Activated naive CD4-positive, alpha-beta T cell treated with anti-CD3 and anti-CD28 coated beads, Interleukin-2, amount 50 U/mL, for 16 hours (primary cell): ENCODE measurements around the gene NEURL1.
"Not testable (repeated sequence)": the region's sequence is repeated elsewhere in the genome, so short reads cannot be mapped to it uniquely, and the experiment has no call there.

ENCODE experiments used
- DNase-seq: peaks from one replicate; pipeline ENCODE4 v3.0.0-alpha.2; 2020

The NEURL1 gene

DNA sequence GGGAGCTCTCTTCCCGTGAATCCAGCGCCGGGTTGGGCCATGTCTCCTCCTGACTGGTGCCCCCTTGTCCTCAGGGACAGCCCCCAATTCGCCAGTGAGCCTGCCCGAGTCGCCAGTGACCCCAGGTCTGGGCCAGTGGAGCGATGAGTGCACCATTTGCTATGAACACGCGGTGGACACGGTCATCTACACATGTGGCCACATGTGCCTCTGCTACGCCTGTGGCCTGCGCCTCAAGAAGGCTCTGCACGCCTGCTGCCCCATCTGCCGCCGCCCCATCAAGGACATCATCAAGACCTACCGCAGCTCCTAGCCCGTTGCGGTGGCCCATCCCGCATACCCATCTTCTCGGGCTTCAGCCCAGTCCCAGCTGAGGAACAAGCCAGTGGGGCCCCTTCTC lies 96.6 kb downstream of the NEURL1 start:
- DNase-seq, result no peak

GRCh38 chr10:103590744-103591291 lies 97.3 kb downstream of the NEURL1 start:
- no peak for DNase-seq

GRCh38 chr10:103592186-103593021 lies 98.9 kb downstream of the NEURL1 start:
- peak; percentile 39 for DNase-seq

DNA sequence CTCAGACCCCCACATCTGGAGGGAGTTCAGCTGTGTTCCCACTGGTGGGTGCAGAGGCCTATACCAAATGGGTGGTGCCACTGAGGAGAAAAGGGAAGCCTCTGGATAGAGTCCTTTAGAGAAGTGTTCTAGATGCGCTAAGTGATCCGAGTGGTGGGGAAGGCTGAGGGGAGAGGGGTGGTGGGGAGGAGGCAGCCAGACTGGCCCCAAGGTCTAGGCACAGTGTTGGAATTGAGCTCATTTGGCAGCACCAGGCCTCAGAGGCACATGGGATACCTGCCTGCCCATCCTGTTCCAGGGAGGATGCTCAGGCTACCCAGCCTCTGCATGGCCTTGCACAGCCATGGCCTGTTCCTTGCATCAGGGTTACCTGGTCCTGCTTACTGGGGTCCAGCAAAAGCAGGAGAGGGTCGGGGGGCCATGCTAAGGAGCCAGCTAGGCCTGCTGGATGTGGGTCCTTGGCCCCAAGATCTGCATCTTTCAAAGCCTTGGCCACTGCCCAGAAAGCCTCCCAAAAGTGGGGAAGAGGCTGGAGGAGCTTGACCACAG lies 99.6 kb downstream of the NEURL1 start:
- no peak for DNase-seq

GRCh38 chr10:103595933-103596726 lies 102.6 kb downstream of the NEURL1 start:
- no peak for DNase-seq

- no peak for DNase-seq
Observed at GRCh38 chr10:103597003-103597402, 103.5 kb downstream of the NEURL1 start.

DNA sequence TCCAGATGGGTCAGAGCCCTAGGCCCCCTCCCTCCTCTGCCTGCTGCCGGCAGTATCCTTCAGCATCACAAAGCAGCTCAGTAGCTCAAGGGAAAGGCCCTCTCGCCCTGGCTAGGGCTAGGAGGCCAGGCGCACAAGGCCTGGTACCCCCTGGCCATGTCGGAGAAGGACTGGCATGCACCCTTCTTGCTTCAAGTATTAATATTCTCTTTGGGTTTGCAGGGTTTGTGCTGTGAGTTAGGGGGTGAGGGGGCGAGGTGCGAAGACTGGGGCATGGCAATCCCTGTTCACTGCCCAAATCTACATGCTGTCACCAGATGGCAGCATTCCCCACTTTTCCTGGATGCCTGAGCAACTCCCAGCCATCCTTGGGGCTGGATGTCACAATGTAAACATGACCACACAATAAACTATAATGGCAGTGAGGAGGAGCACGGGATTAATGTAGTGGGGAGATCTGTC lies 105.2 kb downstream of the NEURL1 start:
- no peak for DNase-seq

DNA sequence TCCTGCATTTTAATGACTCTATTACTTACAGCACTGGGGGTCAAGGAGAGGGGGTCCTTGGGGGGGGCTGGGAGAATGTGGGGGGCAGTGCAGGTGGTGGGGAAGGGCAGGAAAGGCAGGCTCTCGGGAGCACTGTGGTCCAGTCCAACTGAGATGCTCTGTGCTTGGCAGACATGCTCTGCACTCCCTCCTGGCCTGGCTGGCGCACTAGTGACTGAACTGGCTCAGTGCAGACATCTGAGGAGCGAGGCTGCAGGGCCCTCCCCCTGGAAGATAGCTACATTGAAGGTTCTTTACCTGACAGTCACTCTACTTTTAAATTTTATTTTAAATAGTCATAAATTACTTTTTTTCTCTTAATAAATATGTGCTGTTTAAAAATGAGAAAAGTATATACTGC lies 105.7 kb downstream of the NEURL1 start:
- DNase-seq, result no peak

DNA sequence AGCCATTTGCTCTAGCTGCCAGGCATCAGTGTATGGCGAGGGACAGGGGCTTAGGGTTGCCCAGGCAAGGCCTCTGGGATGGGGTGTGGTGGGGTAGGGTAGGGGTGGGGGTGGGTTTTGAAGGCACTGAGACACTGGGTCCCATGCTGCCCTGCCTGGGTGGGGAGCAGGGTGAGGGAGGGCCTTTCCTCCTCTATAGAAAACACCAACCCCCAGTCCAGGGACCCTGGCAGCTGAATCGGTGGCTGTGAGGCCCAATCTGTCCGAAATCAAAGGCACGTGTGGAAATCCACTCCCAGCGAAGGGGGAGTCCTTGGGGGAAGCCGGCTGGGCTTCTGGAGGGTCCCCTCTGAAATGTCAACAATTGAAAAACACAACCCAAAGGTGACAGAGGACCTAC lies 106.4 kb downstream of the NEURL1 start:
- no peak for DNase-seq

DNA sequence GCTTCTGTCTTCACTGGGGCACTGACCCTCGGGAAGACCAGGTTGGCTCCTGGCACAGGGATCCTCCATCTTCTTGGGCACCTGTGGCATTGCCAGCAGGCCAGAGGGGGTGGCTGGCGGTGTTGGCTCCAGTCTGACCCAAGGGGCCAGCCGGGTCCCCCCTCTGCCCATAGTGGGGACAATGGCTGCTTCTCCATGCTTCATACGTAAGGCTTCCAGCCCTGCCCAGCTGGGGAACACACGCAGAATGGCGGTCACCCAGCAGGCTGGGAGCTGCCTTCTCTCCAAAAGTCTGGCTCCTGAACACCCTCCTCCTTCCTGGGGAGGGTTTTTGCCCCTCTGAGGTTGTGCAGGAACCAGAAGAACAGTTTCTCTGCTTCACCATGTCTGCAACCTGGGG lies 106.8 kb downstream of the NEURL1 start:
- DNase-seq, result no peak

GRCh38 chr10:103600956-103601569 lies 107.6 kb downstream of the NEURL1 start:
- no peak for DNase-seq

DNA sequence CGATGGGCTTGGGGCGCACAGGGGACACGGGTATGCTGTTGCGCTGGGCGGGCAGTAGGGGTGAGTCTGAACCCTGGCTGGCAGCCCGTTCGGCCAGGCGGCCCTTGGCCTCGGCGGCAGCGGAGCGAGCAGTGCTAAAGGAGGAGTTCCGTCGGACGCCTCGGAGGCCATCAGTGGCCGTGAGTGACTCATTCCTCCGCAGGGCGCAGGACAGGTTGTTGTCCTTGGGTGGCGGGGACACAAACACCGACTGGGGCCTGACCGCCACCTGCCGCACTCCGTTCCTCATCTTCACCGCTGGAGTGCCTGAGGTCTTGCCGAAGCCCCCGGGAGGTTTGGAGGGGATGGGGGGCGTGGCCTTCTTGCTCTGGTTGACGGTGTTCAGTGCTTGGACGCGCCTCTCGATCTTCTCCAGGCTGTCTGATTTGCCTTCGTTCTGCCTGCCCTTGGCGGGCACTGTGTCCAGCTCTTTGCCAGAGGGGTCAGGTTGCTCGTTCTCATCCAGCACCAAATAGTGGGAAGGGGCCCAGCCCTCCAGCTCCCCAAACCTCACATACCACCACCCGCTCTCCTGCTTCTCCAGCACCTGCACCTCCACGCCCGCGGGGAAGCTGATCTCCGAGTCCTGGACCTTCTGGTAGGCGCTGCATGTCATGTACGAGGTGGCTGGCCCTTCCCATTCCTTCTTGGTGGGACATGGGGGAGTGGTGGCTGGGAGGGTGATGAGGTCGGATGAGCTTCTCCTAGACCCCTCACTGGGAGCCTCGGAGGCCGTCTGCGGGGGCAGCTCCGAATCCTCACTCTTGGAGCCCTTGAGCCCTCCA lies 108.7 kb downstream of the NEURL1 start:
- DNase-seq, result no peak

DNA sequence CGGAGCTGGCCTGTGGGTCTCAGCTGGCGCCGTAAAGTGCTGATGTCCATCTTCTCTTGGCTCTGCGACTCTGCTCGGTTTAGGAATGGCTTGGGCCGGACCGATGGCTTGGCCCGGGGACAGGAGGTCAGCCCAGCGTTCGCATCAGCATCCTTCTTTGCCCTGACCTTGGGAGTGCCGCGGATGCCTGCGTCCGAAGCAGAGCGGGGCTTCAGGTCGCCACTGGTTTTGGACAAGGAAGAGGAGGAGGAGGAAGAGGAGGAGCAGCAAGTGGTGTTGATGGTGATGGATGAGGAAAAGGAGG lies 109.3 kb downstream of the NEURL1 start:
- DNase-seq, result no peak

- DNase-seq, result no peak
Observed at GRCh38 chr10:103603382-103603781, 109.9 kb downstream of the NEURL1 start.

GRCh38 chr10:103605359-103606096 lies 112.0 kb downstream of the NEURL1 start:
- DNase-seq, result peak; percentile 32

DNA sequence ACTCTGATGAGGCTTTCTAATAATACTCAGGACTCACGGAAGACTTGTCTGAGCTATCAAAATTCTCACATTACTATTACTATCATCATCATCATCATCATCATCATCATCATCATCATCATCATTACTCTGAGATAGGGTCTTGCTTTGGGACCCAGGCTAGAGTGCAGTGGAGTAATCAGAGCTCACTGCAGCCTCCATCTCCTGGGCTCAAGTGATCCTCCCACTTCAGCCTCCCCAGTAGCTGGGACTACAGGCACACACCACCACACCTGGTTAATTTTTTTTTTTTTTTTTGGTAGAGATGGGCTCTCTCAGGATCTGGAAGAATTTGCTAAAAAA lies 112.6 kb downstream of the NEURL1 start:
- DNase-seq, result not testable (repeated sequence)

DNA sequence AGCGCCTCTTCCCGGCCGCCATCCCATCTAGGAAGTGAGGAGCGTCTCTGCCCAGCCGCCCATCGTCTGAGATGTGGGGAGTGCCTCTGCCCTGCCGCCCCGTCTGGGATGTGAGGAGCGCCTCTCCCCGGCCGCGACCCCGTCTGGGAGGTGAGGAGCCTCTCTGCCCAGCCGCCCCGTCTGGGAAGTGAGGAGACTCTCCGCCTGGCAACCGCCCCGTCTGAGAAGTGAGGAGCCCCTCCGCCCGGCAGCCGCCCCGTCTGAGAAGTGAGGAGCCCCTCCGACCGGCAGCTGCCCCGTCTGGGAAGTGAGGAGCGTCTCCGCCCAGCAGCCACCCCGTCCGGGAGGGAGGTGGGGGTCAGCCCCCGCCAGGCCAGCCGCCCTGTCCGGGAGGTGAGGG lies 113.5 kb downstream of the NEURL1 start:
- not testable (repeated sequence) for DNase-seq

DNA sequence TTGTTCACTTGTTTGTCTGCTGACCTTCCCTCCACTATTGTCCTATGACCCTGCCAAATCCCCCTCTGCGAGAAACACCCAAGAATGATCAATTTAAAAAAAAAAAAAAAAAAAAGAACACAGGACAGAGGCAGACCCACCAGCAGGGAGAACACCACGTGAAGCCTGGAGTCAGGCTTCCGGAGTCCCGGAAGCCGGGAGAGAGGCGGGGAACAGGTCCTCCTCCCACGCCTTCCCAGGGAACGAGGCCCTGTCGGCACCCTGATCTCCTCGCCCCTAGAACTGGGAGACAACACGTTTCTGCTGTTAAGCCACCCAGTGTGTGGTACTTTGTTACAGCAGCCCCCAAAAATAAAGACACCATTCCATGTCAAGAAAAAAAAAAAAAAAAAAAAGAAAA lies 114.6 kb downstream of the NEURL1 start:
- DNase-seq, result not testable (repeated sequence)

- no peak for DNase-seq
Observed at GRCh38 chr10:103609231-103610082, 116.0 kb downstream of the NEURL1 start.

DNA sequence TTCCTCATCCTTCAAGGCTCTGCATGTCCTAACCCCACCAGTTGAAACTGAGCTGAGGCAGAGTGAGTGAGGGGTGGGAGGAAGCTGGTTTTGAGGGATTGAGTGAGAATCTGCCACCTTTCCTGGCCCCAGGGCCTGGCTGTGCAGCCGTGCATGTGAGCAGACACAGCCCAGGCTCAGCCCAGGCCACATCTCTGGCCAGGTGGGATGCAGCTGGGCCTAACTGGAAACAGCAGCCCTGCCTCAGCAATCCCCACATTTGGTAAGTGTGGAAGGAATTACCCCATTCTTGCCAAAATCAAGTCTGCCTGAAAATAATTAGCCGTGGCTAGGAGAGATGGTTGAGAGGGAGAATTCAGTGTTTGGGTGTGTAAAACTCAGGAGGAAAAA lies 116.6 kb downstream of the NEURL1 start:
- DNase-seq, result no peak
